A549 treated with AZD2906 at 1 μM for 4 hours (cell line): Measurements from ENCODE around the gene SRP9. TPM values are rescaled to one million over a fixed set of nuclear protein-coding genes. Genes with fewer than 3 reads are reported as not detected.

ENCODE experiments used
- total RNA-seq: library from RNA; stranded (reverse); fragments of 200-300 nt; extraction: Qiagen RNA extraction; gene quantifications from 5 replicates; pipeline ENCODE4 v1.2.3, GENCODE V29; 2022

Gene SRP9
- total RNA-seq, result 228 to 358 TPM (median 234 TPM) in 5 replicates

GRCh38 chr1:225777583-225778336 lies at the start of gene SRP9:
SRP9 (plus strand) TSS chr1:225777826; CDS start chr1:225777941, 115 bp downstream.

GRCh38 chr1:225809842-225810578 lies 32.4 kb downstream of the SRP9 start, which contains the start of gene EPHX1:
EPHX1 (plus strand) TSS chr1:225810124; CDS start chr1:225828730, 18,606 bp downstream.

Other genes with a start within 250 kb of the SRP9 start
- 65.6 to 105 TPM (median 82.9 TPM) in 5 replicates for gene ENAH, start 124.7 kb upstream of the SRP9 start, total RNA-seq
- 185 to 242 TPM (median 211 TPM) in 5 replicates for gene EPHX1, start 32.3 kb downstream of the SRP9 start, total RNA-seq
- gene TMEM63A, start 104.6 kb downstream of the SRP9 start, total RNA-seq, result 4.2 to 6.8 TPM (median 5.8 TPM) in 5 replicates
- gene LEFTY1, start 111.3 kb downstream of the SRP9 start, total RNA-seq, result 0.85 to 1.9 TPM (median 1.4 TPM) in 5 replicates
- gene PYCR2, start 146.4 kb downstream of the SRP9 start, total RNA-seq, result 43.9 to 55.6 TPM (median 54.4 TPM) in 5 replicates
- 0.07 to 0.43 TPM (median 0.17 TPM) in 4 of 5 replicates, not detected in the other for gene LEFTY2, start 163.4 kb downstream of the SRP9 start, total RNA-seq
- 6.0 to 11.6 TPM (median 7.0 TPM) in 5 replicates for gene SDE2, start 221.5 kb downstream of the SRP9 start, total RNA-seq